ENCODE measurements around the gene SNRNP200. TPM values are rescaled to one million over a fixed set of nuclear protein-coding genes. Genes with fewer than 3 reads are reported as not detected.

Gene SNRNP200
- total and polyA plus RNA-seq, 2 experiments from 2014 or later = 85.3 to 96.4 TPM

DNA sequence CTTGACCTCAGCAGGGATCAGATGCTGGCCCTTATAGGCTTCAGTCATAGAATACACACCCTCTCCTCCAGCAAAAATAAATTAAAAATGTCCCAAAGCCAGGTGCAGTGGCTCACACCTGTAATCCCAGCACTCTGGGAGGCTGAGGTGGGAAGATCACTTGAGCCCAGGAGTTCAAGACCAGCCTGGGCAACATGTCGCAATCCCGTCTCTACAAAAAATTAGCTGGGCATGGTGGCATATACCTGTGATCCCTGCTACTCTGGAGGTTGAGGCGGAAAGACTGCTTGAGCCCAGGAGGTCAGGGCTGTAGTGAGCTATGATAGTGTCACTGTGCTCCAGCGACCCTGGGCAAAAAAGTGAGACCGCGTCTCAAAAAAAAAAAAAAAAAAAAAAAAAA, 24.5 kb upstream of the SNRNP200 start:
- H3K4me1 ChIP-seq (ENCODE audit: low read depth) = no peaks in the 10 kb centered on the region
- H3K27ac ChIP-seq = no peak overlapping the region
- H3K9me3 ChIP-seq (ENCODE audit: low read depth) = no peaks in the 10 kb centered on the region
- no peak overlapping the region for H3K4me3 ChIP-seq
- TF ChIP-seq, protein P1, sequence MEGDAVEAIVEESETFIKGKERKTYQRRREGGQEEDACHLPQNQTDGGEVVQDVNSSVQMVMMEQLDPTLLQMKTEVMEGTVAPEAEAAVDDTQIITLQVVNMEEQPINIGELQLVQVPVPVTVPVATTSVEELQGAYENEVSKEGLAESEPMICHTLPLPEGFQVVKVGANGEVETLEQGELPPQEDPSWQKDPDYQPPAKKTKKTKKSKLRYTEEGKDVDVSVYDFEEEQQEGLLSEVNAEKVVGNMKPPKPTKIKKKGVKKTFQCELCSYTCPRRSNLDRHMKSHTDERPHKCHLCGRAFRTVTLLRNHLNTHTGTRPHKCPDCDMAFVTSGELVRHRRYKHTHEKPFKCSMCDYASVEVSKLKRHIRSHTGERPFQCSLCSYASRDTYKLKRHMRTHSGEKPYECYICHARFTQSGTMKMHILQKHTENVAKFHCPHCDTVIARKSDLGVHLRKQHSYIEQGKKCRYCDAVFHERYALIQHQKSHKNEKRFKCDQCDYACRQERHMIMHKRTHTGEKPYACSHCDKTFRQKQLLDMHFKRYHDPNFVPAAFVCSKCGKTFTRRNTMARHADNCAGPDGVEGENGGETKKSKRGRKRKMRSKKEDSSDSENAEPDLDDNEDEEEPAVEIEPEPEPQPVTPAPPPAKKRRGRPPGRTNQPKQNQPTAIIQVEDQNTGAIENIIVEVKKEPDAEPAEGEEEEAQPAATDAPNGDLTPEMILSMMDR (IDR thresholded peaks at IDR 0.05; ENCODE audit: low read depth, low read length) = no peak
- no peak for DNase-seq (ENCODE audit: low read depth in 1 of 2, low spot score in 1 of 2)
- H3K36me3 ChIP-seq = no peaks in the 10 kb centered on the region
- H3K27me3 ChIP-seq = peaks cover 15% of the 10 kb centered on the region

DNA sequence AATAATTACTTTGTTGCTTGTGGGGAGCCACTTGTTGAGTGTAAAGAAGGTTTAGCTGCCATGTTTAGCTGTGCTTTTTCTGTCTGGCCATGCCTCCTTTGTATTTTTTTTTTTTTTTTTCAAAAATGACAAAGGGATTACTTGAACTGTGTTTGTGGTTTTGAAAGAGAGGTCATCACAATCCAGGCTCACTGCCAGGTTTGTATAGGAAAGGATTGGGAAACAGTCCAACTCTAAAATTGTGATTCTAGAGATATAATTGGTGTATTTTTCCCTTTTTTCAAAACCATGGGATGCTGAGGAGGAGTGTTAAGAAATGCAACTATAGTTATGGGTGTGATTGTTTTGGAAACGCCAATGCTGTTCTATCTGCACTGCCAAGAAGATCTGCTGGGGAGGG, 24.1 kb upstream of the SNRNP200 start:
- Histone ChIP-seq H3K27ac (no peak overlapping the region), H3K27me3 (peaks cover 19% of the 10 kb centered on the region), H3K9me3 (ENCODE audit: low read depth) (no peaks in the 10 kb centered on the region), H3K4me1 (ENCODE audit: low read depth) (no peaks in the 10 kb centered on the region), H3K4me3 (no peak overlapping the region), H3K36me3 (no peaks in the 10 kb centered on the region)
- DNase-seq (ENCODE audit: low read depth in 1 of 2, low spot score in 1 of 2) = peak in 1 of 2 donors; percentile 90
- TF ChIP-seq, protein P1 (IDR thresholded peaks at IDR 0.05; ENCODE audit: low read depth, low read length) = no peak

DNA sequence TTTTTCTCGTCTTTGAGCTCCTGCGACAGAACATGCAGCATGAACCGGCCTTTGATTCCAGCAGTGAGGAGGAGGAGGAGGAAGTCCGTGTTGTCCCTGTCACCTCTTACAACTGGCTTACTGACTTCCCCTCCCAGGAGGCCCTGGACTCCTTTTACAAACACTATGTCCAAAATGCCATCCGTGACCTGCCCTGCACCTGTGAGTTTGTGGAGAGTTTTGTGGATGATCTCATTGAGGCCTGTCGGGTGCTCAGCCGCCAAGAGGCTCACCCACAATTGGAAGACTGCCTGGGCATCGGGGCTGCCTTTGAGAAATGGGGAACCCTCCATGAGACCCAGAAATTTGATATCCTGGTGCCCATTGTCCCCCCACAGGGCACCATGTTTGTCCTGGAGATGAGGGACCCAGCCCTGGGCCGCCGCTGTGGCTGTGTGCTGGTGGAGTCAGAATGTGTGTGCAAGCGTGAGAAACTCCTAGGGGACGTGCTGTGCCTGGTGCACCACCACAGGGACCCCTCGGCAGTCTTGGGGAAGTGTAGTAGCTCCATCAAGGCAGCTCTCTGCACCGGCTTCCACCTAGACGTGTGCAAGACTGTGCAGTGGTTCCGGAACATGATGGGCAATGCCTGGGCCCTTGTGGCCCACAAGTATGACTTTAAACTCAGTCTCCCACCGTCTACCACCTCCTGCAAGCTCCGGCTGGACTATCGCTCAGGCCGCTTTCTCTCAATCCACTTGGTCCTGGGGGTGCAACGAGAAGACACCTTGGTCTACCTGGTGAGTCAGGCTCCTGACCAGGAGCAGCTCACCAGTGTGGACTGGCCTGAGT, 21.9 kb upstream of the SNRNP200 start:
- H3K9me3 ChIP-seq (ENCODE audit: low read depth) = no peaks in the 10 kb centered on the region
- H3K4me3 ChIP-seq = no peak overlapping the region
- H3K4me1 ChIP-seq (ENCODE audit: low read depth) = no peaks in the 10 kb centered on the region
- TF ChIP-seq, protein P1 (IDR thresholded peaks at IDR 0.05; ENCODE audit: low read depth, low read length) = no peak
- no peak for DNase-seq (ENCODE audit: low read depth in 1 of 2, low spot score in 1 of 2)
- H3K27me3 ChIP-seq = peaks cover 42% of the 10 kb centered on the region
- no peaks in the 10 kb centered on the region for H3K36me3 ChIP-seq
- H3K27ac ChIP-seq = no peak overlapping the region

DNA sequence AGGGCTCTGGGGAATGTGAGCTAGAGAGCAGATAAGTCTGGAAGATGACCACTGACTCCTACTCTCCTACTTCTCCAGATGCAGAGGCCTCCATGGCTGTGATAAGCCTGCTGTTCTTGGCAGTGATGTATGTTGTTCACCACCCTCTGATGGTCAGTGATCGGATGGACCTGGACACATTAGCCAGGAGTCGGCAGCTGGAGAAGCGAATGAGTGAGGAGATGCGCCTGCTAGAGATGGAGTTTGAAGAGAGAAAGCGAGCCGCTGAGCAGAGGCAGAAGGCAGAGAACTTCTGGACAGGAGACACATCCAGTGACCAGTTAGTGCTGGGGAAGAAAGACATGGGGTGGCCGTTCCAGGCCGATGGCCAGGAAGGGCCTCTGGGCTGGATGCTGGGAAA, 21.2 kb upstream of the SNRNP200 start:
- TF ChIP-seq, protein P1 (IDR thresholded peaks at IDR 0.05; ENCODE audit: low read depth, low read length) = no peak
- DNase-seq (ENCODE audit: low read depth in 1 of 2, low spot score in 1 of 2) = no peak

DNA sequence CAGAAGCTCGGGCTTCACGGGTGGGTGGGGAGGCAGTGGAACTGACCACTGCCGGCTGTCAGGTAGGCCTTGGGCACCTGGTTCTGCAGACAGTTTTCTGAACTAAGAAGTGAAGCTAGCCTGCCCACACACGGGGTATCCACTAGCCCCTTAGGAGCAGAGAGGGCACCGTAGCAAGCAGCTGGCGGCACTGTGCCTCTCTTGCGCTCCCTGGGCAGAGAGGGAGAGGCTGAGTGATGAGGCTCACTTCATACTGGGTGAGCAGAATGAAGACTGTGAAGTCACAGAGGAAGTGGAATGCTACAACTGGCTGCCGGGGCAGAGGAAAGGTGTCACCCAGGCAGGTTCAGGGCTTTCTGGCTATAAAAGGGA, 20.5 kb upstream of the SNRNP200 start:
- H3K4me3 ChIP-seq = no peak overlapping the region
- no peak overlapping the region for H3K27ac ChIP-seq
- TF ChIP-seq, protein P1 (IDR thresholded peaks at IDR 0.05; ENCODE audit: low read depth, low read length) = no peak
- H3K27me3 ChIP-seq = peaks cover 55% of the 10 kb centered on the region
- no peaks in the 10 kb centered on the region for H3K4me1 ChIP-seq (ENCODE audit: low read depth)
- H3K9me3 ChIP-seq (ENCODE audit: low read depth) = no peaks in the 10 kb centered on the region
- no peak for DNase-seq (ENCODE audit: low read depth in 1 of 2, low spot score in 1 of 2)
- H3K36me3 ChIP-seq = no peaks in the 10 kb centered on the region

More for the DNA sequence above, 21.2 kb upstream of the SNRNP200 start:
- no peaks in the 10 kb centered on the region for H3K4me1 ChIP-seq (ENCODE audit: low read depth)
- no peak overlapping the region for H3K4me3 ChIP-seq
- H3K27ac ChIP-seq = no peak overlapping the region
- H3K27me3 ChIP-seq = peaks cover 48% of the 10 kb centered on the region
- no peaks in the 10 kb centered on the region for H3K9me3 ChIP-seq (ENCODE audit: low read depth)
- H3K36me3 ChIP-seq = no peaks in the 10 kb centered on the region

All from cardiac muscle cell (in vitro differentiated cells and primary cell).